WTC11 (cell line): ENCODE measurements around the gene PET100. TPM values are rescaled to one million over a fixed set of nuclear protein-coding genes. Genes with fewer than 3 reads are reported as not detected.

Experiments used
- ATAC-seq: fragments of 200-7000 bp; cut with Tn5 transposase; 2 replicates; pipeline ENCODE4 v1.10.0; 2021; ENCODE audit warnings: mild to moderate bottlenecking, moderate library complexity
- CTCF ChIA-PET: fragments of 300-600 bp; sonication (Branson Sonifier 250); formaldehyde crosslinking; loops from one replicate; lab custom pipeline; 2021; ENCODE audit warnings: antibody characterized with exemption; lab: Charles Lee
- POLR2A ChIA-PET: fragments of 350-600 bp; sonication (Branson Sonifier 250); formaldehyde crosslinking; loops from one replicate; lab custom pipeline; 2021; ENCODE audit warnings: antibody characterized with exemption; lab: Charles Lee
- DNase-seq: peaks from one replicate; pipeline ENCODE4 v3.0.0; 2021; ENCODE audit warnings: low spot score
- H3K27ac Mint-ChIP-seq: 2 replicates; pipeline ENCODE4 v1.8.0; 2021; ENCODE audit warnings: mixed read lengths
- H3K27me3 Mint-ChIP-seq: 2 replicates; pipeline ENCODE4 v1.8.0; 2021; ENCODE audit warnings: low read depth, mild to moderate bottlenecking, moderate library complexity, mixed read lengths
- H3K36me3 Mint-ChIP-seq: 2 replicates; pipeline ENCODE4 v1.8.0; 2021; ENCODE audit warnings: mixed read lengths
- H3K4me1 Mint-ChIP-seq: 2 replicates; pipeline ENCODE4 v1.8.0; 2022; ENCODE audit warnings: mixed read lengths
- H3K4me3 Mint-ChIP-seq: 2 replicates; pipeline ENCODE4 v1.8.0; 2021; ENCODE audit warnings: mild to moderate bottlenecking, moderate library complexity, mixed read lengths
- H3K9me3 Mint-ChIP-seq: 2 replicates; pipeline ENCODE4 v1.8.0; 2021; ENCODE audit warnings: mixed read lengths
- E2F1 ChIP-seq: sonication (generic); formaldehyde crosslinking; IDR thresholded peaks from 2 replicates; pipeline ENCODE4 v1.8.0; 2022; ENCODE audit warnings: mild to moderate bottlenecking, missing genetic modification reagents
- E2F5 ChIP-seq: sonication (generic); formaldehyde crosslinking; IDR thresholded peaks from 2 replicates; pipeline ENCODE4 v1.8.1; 2022; ENCODE audit warnings: mild to moderate bottlenecking, moderate library complexity, missing genetic modification reagents
- ELF4 ChIP-seq: sonication (generic); formaldehyde crosslinking; IDR thresholded peaks from 2 replicates; pipeline ENCODE4 v1.8.1; 2022; ENCODE audit warnings: low read depth, mild to moderate bottlenecking, moderate library complexity, missing genetic modification reagents
- FOXP4 ChIP-seq: sonication (generic); formaldehyde crosslinking; IDR thresholded peaks from 2 replicates; pipeline ENCODE4 v1.8.0; 2022; ENCODE audit warnings: mild to moderate bottlenecking, missing genetic modification reagents
- GRHL2 ChIP-seq: fragments of 250-450 bp; sonication (Bioruptor Pico); IDR thresholded peaks from 2 replicates; pipeline ENCODE4 v1.8.0; 2022; ENCODE audit warnings: mild to moderate bottlenecking, moderate library complexity; ENCODE audit not compliant: insufficient replicate concordance, severe bottlenecking
- GTF2I ChIP-seq: fragments of 250-450 bp; sonication (Bioruptor Pico); conservative IDR thresholded peaks from 2 replicates; pipeline ENCODE4 v1.4.0; 2021; ENCODE audit warnings: mild to moderate bottlenecking
- HMGXB4 ChIP-seq: sonication (generic); formaldehyde crosslinking; IDR thresholded peaks from 2 replicates; pipeline ENCODE4 v1.8.1; 2023; ENCODE audit warnings: mild to moderate bottlenecking, moderate library complexity, missing genetic modification reagents
- MAX ChIP-seq: sonication (generic); formaldehyde crosslinking; IDR thresholded peaks from 2 replicates; pipeline ENCODE4 v1.8.0; 2022; ENCODE audit warnings: mild to moderate bottlenecking, missing genetic modification reagents
- SMAD4 ChIP-seq: sonication (generic); formaldehyde crosslinking; IDR thresholded peaks from 2 replicates; pipeline ENCODE4 v1.8.0; 2022; ENCODE audit warnings: mild to moderate bottlenecking, missing genetic modification reagents
- USF2 ChIP-seq: sonication (generic); formaldehyde crosslinking; IDR thresholded peaks from 2 replicates; pipeline ENCODE4 v1.8.1; 2023; ENCODE audit warnings: mild to moderate bottlenecking, missing genetic modification reagents, moderate library complexity
- ZBTB43 ChIP-seq: sonication (generic); formaldehyde crosslinking; IDR thresholded peaks from 2 replicates; pipeline ENCODE4 v1.8.1; 2023; ENCODE audit warnings: mild to moderate bottlenecking, missing genetic modification reagents
- ZNF317 ChIP-seq: sonication (generic); formaldehyde crosslinking; IDR thresholded peaks from 2 replicates; pipeline ENCODE4 v1.8.1; 2023; ENCODE audit warnings: low read depth, mild to moderate bottlenecking, moderate library complexity, missing genetic modification reagents, borderline replicate concordance
- ZNF512 ChIP-seq: sonication (generic); formaldehyde crosslinking; IDR thresholded peaks from 2 replicates; pipeline ENCODE4 v1.8.1; 2022; ENCODE audit warnings: missing genetic modification reagents, borderline replicate concordance
- total RNA-seq: library from RNA; stranded (reverse); gene quantifications from 3 replicates; pipeline ENCODE4 v1.2.3, GENCODE V29; 2021

The PET100 gene
- total RNA-seq, 1 experiment from 2014 or later: 111 TPM

- no peak for TF ChIP-seq ZNF512 (CRISPR knock-in tag)
- no peak for TF ChIP-seq SMAD4 (CRISPR knock-in tag)
- no peak for TF ChIP-seq USF2 (CRISPR knock-in tag)
- TF ChIP-seq E2F5: no peak
- TF ChIP-seq HMGXB4 (CRISPR knock-in tag): no peak
- no peak for TF ChIP-seq ZNF317 (CRISPR knock-in tag)
- no peak for TF ChIP-seq E2F1 (CRISPR knock-in tag)
- TF ChIP-seq ELF4 (CRISPR knock-in tag): no peak
- TF ChIP-seq GRHL2: no peak
- TF ChIP-seq MAX (CRISPR knock-in tag): no peak
- no peak for TF ChIP-seq ZBTB43 (CRISPR knock-in tag)
- no peak for TF ChIP-seq FOXP4 (CRISPR knock-in tag)
- TF ChIP-seq GTF2I (CRISPR knock-in tag): no peak
- DNase-seq (peak; percentile 72), ATAC-seq (peak; percentile 89)
- Mint-ChIP-seq H3K4me3 (no peak overlapping the region), H3K27me3 (no peaks in the 10 kb centered on the region), H3K4me1 (no peaks in the 10 kb centered on the region; the same call in 1 of the 2 replicates), H3K9me3 (no peaks in the 10 kb centered on the region), H3K27ac (no peak overlapping the region), H3K36me3 (peaks cover 30% of the 10 kb centered on the region)
- ChIA-PET POLR2A (no interaction called here), CTCF (interaction anchor here (0.6 to 1.9 kb wide), 4 partner anchors 27 to 208 kb away, joined by 3 to 16 read pairs (median 8); partner anchors contain the start of genes CAMSAP3 and TRAPPC5)
These were observed 6.5 kb upstream of the PET100 start for GRCh38 chr19:7622933-7623685.
